ENCODE data around the gene CYP2A7. TPM values are rescaled to one million over a fixed set of nuclear protein-coding genes. Genes with fewer than 3 reads are reported as not detected.
"Not testable (repeated sequence)": the region's sequence is repeated elsewhere in the genome, so short reads cannot be mapped to it uniquely, and the experiment has no call there.

CYP2A7 gene
- polyA plus RNA-seq, 1 experiment: not detected

GRCh38 chr19:40896418-40896796 lies 14.4 kb upstream of the CYP2A7 start:
- DNase-seq (ENCODE audit: low read depth, low spot score): no peak
- Histone ChIP-seq H3K27ac (ENCODE audit: low read depth, low read length) (no peak overlapping the region), H3K27me3 (ENCODE audit: control insufficient read depth, insufficient read depth, low read length) (no peaks in the 10 kb centered on the region), H3K9me3 (ENCODE audit: control insufficient read depth, insufficient read depth, low read length) (no peaks in the 10 kb centered on the region), H3K4me3 (ENCODE audit: low read depth, low read length) (no peak overlapping the region)
- ChIA-PET CTCF (no interaction called here), POLR2A (no interaction called here)
- no peak for TF ChIP-seq CTCF (IDR thresholded peaks at IDR 0.05; ENCODE audit: low read depth, low read length)

- H3K4me3 ChIP-seq (ENCODE audit: low read depth, low read length): no peak overlapping the region
- ChIA-PET POLR2A (no interaction called here), CTCF (no interaction called here)
- H3K9me3 ChIP-seq (ENCODE audit: control insufficient read depth, insufficient read depth, low read length): no peaks in the 10 kb centered on the region
- no peak overlapping the region for H3K27ac ChIP-seq (ENCODE audit: low read depth, low read length)
- no peak for TF ChIP-seq CTCF (IDR thresholded peaks at IDR 0.05; ENCODE audit: low read depth, low read length)
- DNase-seq (ENCODE audit: low read depth, low spot score): no peak
- peaks cover 2% of the 10 kb centered on the region for H3K27me3 ChIP-seq (ENCODE audit: control insufficient read depth, insufficient read depth, low read length)
These were observed 11.1 kb upstream of the CYP2A7 start for GRCh38 chr19:40893112-40893511.

GRCh38 chr19:40889366-40889765 lies 7.3 kb upstream of the CYP2A7 start:
- Histone ChIP-seq H3K9me3 (ENCODE audit: control insufficient read depth, insufficient read depth, low read length) (no peaks in the 10 kb centered on the region), H3K4me3 (ENCODE audit: low read depth, low read length) (no peak overlapping the region), H3K27me3 (ENCODE audit: control insufficient read depth, insufficient read depth, low read length) (peaks cover 2% of the 10 kb centered on the region), H3K27ac (ENCODE audit: low read depth, low read length) (no peak overlapping the region)
- ChIA-PET POLR2A (no interaction called here), CTCF (interaction anchor here (0.6 kb wide), 1 partner anchor 255 kb away, joined by 3 read pairs; no protein-coding TSS in a partner anchor)
- TF ChIP-seq CTCF (IDR thresholded peaks at IDR 0.05; ENCODE audit: low read depth, low read length): no peak
- DNase-seq (ENCODE audit: low read depth, low spot score): no peak

GRCh38 chr19:40888191-40888590 lies 6.2 kb upstream of the CYP2A7 start:
- no peak for TF ChIP-seq CTCF (IDR thresholded peaks at IDR 0.05; ENCODE audit: low read depth, low read length)

GRCh38 chr19:40884187-40884931 lies 2.3 kb upstream of the CYP2A7 start:
- H3K27me3 ChIP-seq (ENCODE audit: control insufficient read depth, insufficient read depth, low read length); POLR2A ChIA-PET; H3K4me3 ChIP-seq (ENCODE audit: low read depth, low read length); DNase-seq (ENCODE audit: low read depth, low spot score); H3K27ac ChIP-seq (ENCODE audit: low read depth, low read length); CTCF ChIA-PET; H3K9me3 ChIP-seq (ENCODE audit: control insufficient read depth, insufficient read depth, low read length): not testable (repeated sequence)

More at GRCh38 chr19:40888191-40888590, 6.2 kb upstream of the CYP2A7 start:
- ChIA-PET POLR2A (no interaction called here), CTCF (no interaction called here)
- no peak for DNase-seq (ENCODE audit: low read depth, low spot score)
- H3K4me3 ChIP-seq (ENCODE audit: low read depth, low read length): no peak overlapping the region
- no peak overlapping the region for H3K27ac ChIP-seq (ENCODE audit: low read depth, low read length)
- H3K9me3 ChIP-seq (ENCODE audit: control insufficient read depth, insufficient read depth, low read length): no peaks in the 10 kb centered on the region
- peaks cover 2% of the 10 kb centered on the region for H3K27me3 ChIP-seq (ENCODE audit: control insufficient read depth, insufficient read depth, low read length)

- H3K27ac ChIP-seq (ENCODE audit: low read depth, low read length); DNase-seq (ENCODE audit: low read depth, low spot score); H3K27me3 ChIP-seq (ENCODE audit: control insufficient read depth, insufficient read depth, low read length); H3K4me3 ChIP-seq (ENCODE audit: low read depth, low read length); CTCF ChIA-PET; POLR2A ChIA-PET; H3K9me3 ChIP-seq (ENCODE audit: control insufficient read depth, insufficient read depth, low read length): not testable (repeated sequence)
These were observed 2.7 kb downstream of the CYP2A7 start for GRCh38 chr19:40879349-40879748.

- DNase-seq (ENCODE audit: low read depth, low spot score); POLR2A ChIA-PET; CTCF ChIA-PET: not testable (repeated sequence)
These were observed 6.5 kb downstream of the CYP2A7 start for GRCh38 chr19:40875526-40875951.

GRCh38 chr19:40874874-40875273 lies 7.2 kb downstream of the CYP2A7 start:
- CTCF ChIA-PET; DNase-seq (ENCODE audit: low read depth, low spot score); POLR2A ChIA-PET: not testable (repeated sequence)

More at GRCh38 chr19:40875526-40875951, 6.5 kb downstream of the CYP2A7 start:
- not testable (repeated sequence) for H3K27ac ChIP-seq (ENCODE audit: low read depth, low read length); H3K4me3 ChIP-seq (ENCODE audit: low read depth, low read length); H3K9me3 ChIP-seq (ENCODE audit: control insufficient read depth, insufficient read depth, low read length); H3K27me3 ChIP-seq (ENCODE audit: control insufficient read depth, insufficient read depth, low read length)

GRCh38 chr19:40873873-40874272 lies 8.2 kb downstream of the CYP2A7 start:
- CTCF ChIA-PET; H3K27me3 ChIP-seq (ENCODE audit: control insufficient read depth, insufficient read depth, low read length); DNase-seq (ENCODE audit: low read depth, low spot score); H3K9me3 ChIP-seq (ENCODE audit: control insufficient read depth, insufficient read depth, low read length); POLR2A ChIA-PET; H3K27ac ChIP-seq (ENCODE audit: low read depth, low read length); H3K4me3 ChIP-seq (ENCODE audit: low read depth, low read length): not testable (repeated sequence)

More at GRCh38 chr19:40874874-40875273, 7.2 kb downstream of the CYP2A7 start:
- H3K27ac ChIP-seq (ENCODE audit: low read depth, low read length); H3K9me3 ChIP-seq (ENCODE audit: control insufficient read depth, insufficient read depth, low read length); H3K27me3 ChIP-seq (ENCODE audit: control insufficient read depth, insufficient read depth, low read length); H3K4me3 ChIP-seq (ENCODE audit: low read depth, low read length): not testable (repeated sequence)
